ENCODE data around the gene EFL1. TPM values are rescaled to one million over a fixed set of nuclear protein-coding genes. Genes with fewer than 3 reads are reported as not detected.
"Not testable (repeated sequence)": the region's sequence is repeated elsewhere in the genome, so short reads cannot be mapped to it uniquely, and the experiment has no call there.

The EFL1 gene
- polyA plus RNA-seq, 1 experiment: 13.0 TPM

DNA sequence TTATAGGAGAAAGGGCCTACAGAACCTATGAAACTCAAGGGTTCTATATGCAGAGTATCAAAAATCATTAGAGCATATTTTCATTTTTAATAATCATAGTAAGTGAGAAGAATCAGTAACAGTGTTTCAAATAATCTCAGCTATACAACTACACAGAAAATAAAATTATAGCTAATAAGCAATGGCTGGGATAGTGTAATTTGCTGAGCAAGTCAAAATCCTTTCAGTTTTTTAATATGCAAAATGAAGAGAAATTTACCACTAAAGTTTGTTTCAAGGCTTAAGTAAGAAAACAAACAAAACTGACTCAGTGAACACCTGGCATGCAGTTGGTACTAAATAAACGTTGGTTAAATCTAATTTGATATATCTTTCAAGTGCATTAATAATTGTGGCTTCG, 66.2 kb downstream of the EFL1 start:
- no peaks in the 10 kb centered on the region for H3K36me3 ChIP-seq (ENCODE audit: control insufficient read depth, insufficient read depth, low read length)
- ChIA-PET POLR2A (no interaction called here), CTCF (interaction anchor here (0.6 to 4.2 kb wide), 8 partner anchors 9 to 715 kb away, joined by 3 to 25 read pairs (median 4); no protein-coding TSS in a partner anchor)
- no peak for DNase-seq (ENCODE audit: low read depth)
- H3K27me3 ChIP-seq (ENCODE audit: control insufficient read depth, insufficient read depth, low read length): no peaks in the 10 kb centered on the region
- no peak overlapping the region for H3K4me3 ChIP-seq (ENCODE audit: low read depth, low read length)
- TF ChIP-seq, protein P1, sequence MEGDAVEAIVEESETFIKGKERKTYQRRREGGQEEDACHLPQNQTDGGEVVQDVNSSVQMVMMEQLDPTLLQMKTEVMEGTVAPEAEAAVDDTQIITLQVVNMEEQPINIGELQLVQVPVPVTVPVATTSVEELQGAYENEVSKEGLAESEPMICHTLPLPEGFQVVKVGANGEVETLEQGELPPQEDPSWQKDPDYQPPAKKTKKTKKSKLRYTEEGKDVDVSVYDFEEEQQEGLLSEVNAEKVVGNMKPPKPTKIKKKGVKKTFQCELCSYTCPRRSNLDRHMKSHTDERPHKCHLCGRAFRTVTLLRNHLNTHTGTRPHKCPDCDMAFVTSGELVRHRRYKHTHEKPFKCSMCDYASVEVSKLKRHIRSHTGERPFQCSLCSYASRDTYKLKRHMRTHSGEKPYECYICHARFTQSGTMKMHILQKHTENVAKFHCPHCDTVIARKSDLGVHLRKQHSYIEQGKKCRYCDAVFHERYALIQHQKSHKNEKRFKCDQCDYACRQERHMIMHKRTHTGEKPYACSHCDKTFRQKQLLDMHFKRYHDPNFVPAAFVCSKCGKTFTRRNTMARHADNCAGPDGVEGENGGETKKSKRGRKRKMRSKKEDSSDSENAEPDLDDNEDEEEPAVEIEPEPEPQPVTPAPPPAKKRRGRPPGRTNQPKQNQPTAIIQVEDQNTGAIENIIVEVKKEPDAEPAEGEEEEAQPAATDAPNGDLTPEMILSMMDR (IDR thresholded peaks at IDR 0.05; ENCODE audit: insufficient read depth, low read depth, low read length): no peak

DNA sequence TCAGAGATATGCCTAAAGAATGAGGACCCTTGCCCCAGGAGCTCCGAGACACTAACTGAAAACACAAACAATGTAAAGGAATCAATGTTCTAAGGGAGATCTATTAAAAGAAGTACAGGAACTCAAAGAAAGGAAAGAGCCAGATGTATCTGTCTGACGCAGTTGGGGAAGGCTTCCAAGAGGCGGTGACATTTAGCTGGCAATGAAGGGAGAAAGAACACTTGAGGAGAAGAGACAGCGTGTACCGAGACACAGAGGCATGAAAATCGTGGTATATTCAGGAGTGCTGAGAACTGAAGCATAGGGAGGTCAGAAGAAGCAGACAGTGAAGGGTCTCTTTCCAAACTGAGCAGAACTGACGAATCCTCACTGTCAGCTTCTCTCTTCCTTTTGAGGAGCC, 66.7 kb downstream of the EFL1 start:
- H3K36me3 ChIP-seq (ENCODE audit: control insufficient read depth, insufficient read depth, low read length); POLR2A ChIA-PET; H3K4me3 ChIP-seq (ENCODE audit: low read depth, low read length); H3K27me3 ChIP-seq (ENCODE audit: control insufficient read depth, insufficient read depth, low read length); DNase-seq (ENCODE audit: low read depth): not testable (repeated sequence)
- CTCF ChIA-PET: interaction anchor here (1.0 to 4.2 kb wide), 6 partner anchors 51 to 786 kb away, joined by 3 to 25 read pairs (median 4); no protein-coding TSS in a partner anchor

DNA sequence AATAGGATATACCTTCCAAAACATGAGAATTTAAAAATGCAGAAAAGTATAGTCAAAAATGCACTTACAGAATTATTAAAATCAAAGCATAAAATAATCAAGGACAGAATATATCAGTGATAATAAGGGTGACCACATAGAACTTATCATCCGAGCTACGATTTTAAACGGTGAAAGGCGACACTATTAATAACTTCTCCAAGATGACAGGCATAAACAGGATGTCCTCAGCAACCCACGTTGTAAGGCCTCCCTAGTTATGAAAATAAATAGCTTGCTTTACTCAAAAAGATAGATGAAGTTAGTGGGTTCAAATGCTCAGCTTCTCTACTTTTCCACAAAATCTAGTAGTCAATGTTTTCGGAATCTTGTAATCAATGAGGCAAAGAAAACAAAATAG, 68.0 kb downstream of the EFL1 start:
- CTCF ChIA-PET: interaction anchor here (1.0 to 4.2 kb wide), 4 partner anchors 83 to 784 kb away, joined by 4 to 25 read pairs (median 4); no protein-coding TSS in a partner anchor
- POLR2A ChIA-PET: interaction anchor here (0.5 kb wide), 1 partner anchor 115 kb away, joined by 4 read pairs; no protein-coding TSS in a partner anchor
- DNase-seq (ENCODE audit: low read depth); H3K4me3 ChIP-seq (ENCODE audit: low read depth, low read length); H3K27me3 ChIP-seq (ENCODE audit: control insufficient read depth, insufficient read depth, low read length); H3K36me3 ChIP-seq (ENCODE audit: control insufficient read depth, insufficient read depth, low read length): not testable (repeated sequence)

DNA sequence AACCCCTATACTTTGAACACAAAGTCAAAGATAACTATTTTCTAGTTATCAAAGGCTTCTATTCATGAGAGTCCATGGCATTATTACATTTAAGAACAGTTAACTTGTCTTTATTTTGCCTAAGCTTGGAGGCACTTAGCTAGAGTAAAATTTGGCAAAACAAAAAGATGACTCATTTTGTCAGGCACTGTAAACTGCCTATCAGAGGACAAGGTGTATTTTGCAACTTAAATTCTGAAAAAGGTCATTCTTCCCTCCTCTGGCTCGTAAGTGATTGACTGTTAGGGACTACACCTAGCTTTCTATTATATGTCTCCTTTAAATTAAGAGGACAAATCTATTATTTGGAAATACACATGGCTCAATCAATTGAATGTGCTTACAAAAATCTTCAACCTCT, 69.1 kb downstream of the EFL1 start:
- H3K36me3 ChIP-seq (ENCODE audit: control insufficient read depth, insufficient read depth, low read length); POLR2A ChIA-PET; DNase-seq (ENCODE audit: low read depth); H3K4me3 ChIP-seq (ENCODE audit: low read depth, low read length); H3K27me3 ChIP-seq (ENCODE audit: control insufficient read depth, insufficient read depth, low read length): not testable (repeated sequence)
- CTCF ChIA-PET: interaction anchor here (1.6 to 4.2 kb wide), 2 partner anchors 85 to 712 kb away, joined by 3 to 25 read pairs; no protein-coding TSS in a partner anchor

DNA sequence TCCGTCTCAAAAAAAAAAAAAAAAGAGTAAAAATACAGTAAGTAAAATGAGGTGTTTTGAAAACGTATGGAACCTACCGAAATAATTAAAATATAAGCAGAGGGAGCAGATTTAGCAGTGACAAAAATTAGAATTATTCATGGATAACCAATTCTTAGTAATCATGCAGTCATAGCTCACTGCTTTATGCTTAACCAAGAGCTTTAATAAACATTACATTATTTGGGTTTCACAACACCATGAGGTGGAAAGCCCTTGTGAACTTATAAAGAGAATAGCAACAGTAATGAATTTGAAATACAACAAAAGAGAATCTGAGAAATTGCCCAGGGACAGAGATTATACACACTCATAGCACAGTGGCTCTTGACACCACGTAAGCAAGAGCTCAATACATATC, 70.1 kb downstream of the EFL1 start:
- H3K4me3 ChIP-seq (ENCODE audit: low read depth, low read length); POLR2A ChIA-PET; DNase-seq (ENCODE audit: low read depth); H3K36me3 ChIP-seq (ENCODE audit: control insufficient read depth, insufficient read depth, low read length); H3K27me3 ChIP-seq (ENCODE audit: control insufficient read depth, insufficient read depth, low read length): not testable (repeated sequence)
- CTCF ChIA-PET: interaction anchor here (0.6 to 1.6 kb wide), 3 partner anchors 30 to 711 kb away, joined by 3 to 6 read pairs (median 3); no protein-coding TSS in a partner anchor

DNA sequence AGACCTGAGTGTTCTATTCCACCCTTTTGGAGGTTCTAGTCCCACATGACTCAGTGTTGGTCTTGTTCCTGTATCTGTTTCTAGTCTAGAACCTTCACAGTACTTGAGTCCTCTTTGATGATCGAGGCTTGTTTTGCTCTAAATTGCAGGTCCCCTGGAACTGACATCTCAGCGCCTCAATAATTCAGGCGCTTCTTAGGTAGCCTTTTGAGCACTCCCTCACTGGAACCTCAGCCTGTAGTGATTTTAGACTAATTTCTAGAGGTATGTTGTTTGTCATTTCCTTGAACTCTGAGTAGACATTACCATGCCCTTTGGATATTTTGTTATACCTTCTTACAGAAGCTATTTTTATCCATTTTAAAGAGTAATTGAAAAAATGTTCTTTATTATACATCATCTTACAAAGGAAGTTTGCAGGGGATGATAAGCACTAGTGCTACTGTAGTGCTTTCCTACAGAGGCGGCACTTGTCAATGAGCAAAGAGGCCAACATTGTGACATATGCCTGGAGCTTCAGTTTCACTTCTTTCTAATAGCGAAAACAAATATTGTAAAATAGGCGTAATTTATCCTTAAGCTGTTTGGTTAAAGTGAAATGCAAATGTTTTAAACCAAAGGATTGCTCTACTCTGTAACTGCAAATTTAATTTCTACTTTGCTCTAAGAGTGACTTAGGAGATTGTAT, 75.7 kb downstream of the EFL1 start:
- no peaks in the 10 kb centered on the region for H3K36me3 ChIP-seq (ENCODE audit: control insufficient read depth, insufficient read depth, low read length)
- H3K27me3 ChIP-seq (ENCODE audit: control insufficient read depth, insufficient read depth, low read length): no peaks in the 10 kb centered on the region
- TF ChIP-seq, protein P1 (IDR thresholded peaks at IDR 0.05; ENCODE audit: insufficient read depth, low read depth, low read length): no peak
- POLR2A ChIA-PET: no interaction called here
- H3K4me3 ChIP-seq (ENCODE audit: low read depth, low read length): no peak overlapping the region
- CTCF ChIA-PET: interaction anchor here (0.7 to 1.5 kb wide), 3 partner anchors 10 to 79 kb away, joined by 3 to 6 read pairs (median 3); no protein-coding TSS in a partner anchor
- no peak for DNase-seq (ENCODE audit: low read depth)

DNA sequence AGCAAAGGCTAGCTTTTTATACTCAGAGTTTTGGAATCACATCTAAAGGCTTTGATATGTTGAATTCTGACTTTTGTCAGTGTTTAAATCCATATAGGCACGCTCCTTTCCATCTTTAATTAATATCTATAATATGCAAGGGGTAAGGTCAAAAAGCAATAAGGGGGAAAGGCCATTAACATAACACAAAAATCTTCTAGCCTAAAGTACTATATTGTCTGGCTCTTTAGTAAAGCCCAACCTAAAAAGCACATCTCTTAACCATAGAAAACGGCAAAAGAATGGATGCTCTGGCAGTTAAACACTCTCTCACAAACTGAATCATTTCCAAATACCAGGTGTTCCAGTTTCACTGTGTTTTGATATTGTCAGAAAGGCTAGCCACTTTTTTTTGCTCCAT, 76.4 kb downstream of the EFL1 start:
- TF ChIP-seq, protein P1 (IDR thresholded peaks at IDR 0.05; ENCODE audit: insufficient read depth, low read depth, low read length): no peak
- CTCF ChIA-PET: no interaction called here

More for the DNA sequence above, 76.4 kb downstream of the EFL1 start:
- POLR2A ChIA-PET: no interaction called here
- H3K4me3 ChIP-seq (ENCODE audit: low read depth, low read length): no peak overlapping the region
- DNase-seq (ENCODE audit: low read depth): no peak
- H3K27me3 ChIP-seq (ENCODE audit: control insufficient read depth, insufficient read depth, low read length): no peaks in the 10 kb centered on the region
- no peaks in the 10 kb centered on the region for H3K36me3 ChIP-seq (ENCODE audit: control insufficient read depth, insufficient read depth, low read length)

All from BJ (cell line).